PFSK-1 (cell line): ENCODE data around the gene SFXN3. TPM values are rescaled to one million over a fixed set of nuclear protein-coding genes. Genes with fewer than 3 reads are reported as not detected.

Experiments
- FOXP2 ChIP-seq: optimal IDR thresholded peaks from 2 replicates; pipeline ENCODE3; 2011; ENCODE audit warnings: borderline replicate concordance, control low read depth, inconsistent platforms; ENCODE audit not compliant: insufficient read depth; ENCODE audit errors: extremely low read length, extremely low read depth
- POLR2AphosphoS5 ChIP-seq: IDR thresholded peaks from 2 replicates; pipeline ENCODE4 v1.6.1; 2012; ENCODE audit warnings: low read depth, mild to moderate bottlenecking, control low read depth, low read length, moderate library complexity
- SIN3A ChIP-seq: IDR thresholded peaks from 2 replicates; pipeline ENCODE4 v1.6.1; 2012; ENCODE audit warnings: mild to moderate bottlenecking, low read length, moderate library complexity, borderline replicate concordance; ENCODE audit not compliant: insufficient read depth
- TAF1 ChIP-seq: IDR thresholded peaks from 2 replicates; pipeline ENCODE4 v1.6.1; 2012; ENCODE audit warnings: low read length, control low read depth, borderline replicate concordance; ENCODE audit not compliant: insufficient read depth
- polyA plus RNA-seq: library from polyadenylated mRNA; unstranded; fragments of >200 nt; gene quantifications from one replicate; pipeline ENCODE4 v1.2.1, GENCODE V29; 2012; ENCODE audit warnings: low read depth, missing spikeins; ENCODE audit not compliant: insufficient read length
- TF ChIP-seq, protein P1 (sequence below), 2 experiments: IDR thresholded peaks; 2 replicates each; pipeline versions ENCODE4 v1.6.1 to v1.8.0; 2011 to 2012; ENCODE audit warnings: low read depth in 2 of 2, low read length in 2 of 2, control low read depth in 1 of 2, inconsistent platforms in 1 of 2, mild to moderate bottlenecking in 1 of 2, moderate library complexity in 1 of 2; ENCODE audit not compliant: insufficient read depth in 1 of 2

Gene SFXN3, protein sequence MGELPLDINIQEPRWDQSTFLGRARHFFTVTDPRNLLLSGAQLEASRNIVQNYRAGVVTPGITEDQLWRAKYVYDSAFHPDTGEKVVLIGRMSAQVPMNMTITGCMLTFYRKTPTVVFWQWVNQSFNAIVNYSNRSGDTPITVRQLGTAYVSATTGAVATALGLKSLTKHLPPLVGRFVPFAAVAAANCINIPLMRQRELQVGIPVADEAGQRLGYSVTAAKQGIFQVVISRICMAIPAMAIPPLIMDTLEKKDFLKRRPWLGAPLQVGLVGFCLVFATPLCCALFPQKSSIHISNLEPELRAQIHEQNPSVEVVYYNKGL
- polyA plus RNA-seq, result 19.3 TPM

DNA sequence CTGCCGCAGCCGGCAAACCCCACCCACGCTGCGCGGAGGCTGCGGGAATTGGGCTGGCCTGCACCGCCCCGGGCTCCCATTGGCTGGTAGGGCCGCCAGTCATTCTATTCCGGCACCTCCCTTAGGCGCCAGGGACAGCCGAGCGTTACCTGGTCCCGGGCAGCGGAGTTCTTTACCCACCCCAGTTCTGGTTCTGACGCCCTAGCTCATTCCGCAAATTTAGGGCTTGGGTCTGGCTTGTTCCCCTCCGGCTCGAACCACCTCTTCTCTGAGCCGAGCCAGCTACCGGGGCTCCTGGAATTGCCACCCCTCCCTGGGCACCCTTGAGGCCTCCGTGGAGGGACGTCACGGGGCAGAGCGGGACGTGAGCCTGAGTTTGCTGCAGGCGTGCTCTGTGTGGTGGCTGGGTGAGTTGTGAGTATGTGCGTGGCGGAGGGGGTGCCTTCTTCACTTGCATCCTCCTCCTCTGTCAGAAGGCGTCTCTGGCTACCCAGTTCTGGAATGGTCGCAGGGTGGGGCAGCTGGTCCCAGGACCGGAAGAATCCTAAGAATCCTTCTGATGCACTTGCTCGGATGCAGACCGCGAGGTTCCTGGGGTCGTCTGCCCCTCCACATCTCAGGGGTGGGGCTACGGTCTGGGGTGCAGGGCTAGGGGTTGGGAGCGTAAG is at the start of gene SFXN3, which contains the start of gene PDZD7:
Gene SFXN3 (plus strand): TSS at position 107 of the 668 bp plus-strand sequence. CDS start 3,461 bp downstream, outside the sequence.
Gene PDZD7 (minus strand): TSS at position 2 of the 668 bp plus-strand sequence. CDS start 910 bp downstream, outside the sequence.
- no peak for TF ChIP-seq FOXP2

DNA sequence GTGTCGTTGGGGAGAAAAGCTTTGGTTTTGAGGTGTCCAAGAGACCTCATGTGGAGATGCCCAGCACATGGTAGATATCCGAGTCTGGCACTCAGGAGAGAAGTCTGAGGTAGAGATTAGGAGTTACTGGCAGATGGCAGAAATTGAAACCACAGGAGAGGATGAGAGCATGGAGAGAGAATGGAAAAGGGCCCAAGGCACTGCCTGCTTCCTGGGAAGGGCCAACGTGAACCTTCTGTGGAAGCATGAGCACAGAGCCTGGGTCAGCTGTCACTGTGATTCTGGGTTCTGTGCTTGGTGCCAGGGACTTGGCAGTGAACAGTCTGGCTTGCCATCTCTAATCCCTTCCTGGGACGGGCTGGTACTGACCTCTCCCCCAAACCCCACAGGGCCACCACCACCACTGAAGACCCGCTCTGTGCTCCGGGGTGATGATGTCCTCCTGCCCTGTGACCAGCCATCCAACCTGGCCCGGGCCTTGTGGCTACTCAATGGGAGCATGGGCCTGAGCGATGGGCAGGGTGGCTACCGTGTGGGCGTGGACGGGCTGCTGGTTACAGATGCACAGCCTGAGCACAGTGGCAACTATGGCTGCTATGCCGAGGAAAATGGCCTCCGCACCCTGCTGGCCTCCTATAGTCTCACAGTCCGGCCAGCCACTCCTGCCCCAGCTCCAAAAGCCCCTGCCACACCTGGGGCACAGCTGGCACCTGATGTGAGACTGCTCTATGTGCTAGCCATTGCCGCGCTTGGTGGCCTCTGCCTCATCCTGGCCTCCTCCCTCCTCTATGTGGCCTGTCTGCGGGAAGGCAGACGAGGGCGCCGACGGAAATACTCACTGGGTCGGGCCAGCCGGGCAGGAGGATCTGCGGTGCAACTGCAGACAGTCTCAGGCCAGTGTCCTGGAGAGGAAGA is 47.9 kb upstream of the SFXN3 start:
- TF ChIP-seq SIN3A, result no peak
- TF ChIP-seq, protein P1, sequence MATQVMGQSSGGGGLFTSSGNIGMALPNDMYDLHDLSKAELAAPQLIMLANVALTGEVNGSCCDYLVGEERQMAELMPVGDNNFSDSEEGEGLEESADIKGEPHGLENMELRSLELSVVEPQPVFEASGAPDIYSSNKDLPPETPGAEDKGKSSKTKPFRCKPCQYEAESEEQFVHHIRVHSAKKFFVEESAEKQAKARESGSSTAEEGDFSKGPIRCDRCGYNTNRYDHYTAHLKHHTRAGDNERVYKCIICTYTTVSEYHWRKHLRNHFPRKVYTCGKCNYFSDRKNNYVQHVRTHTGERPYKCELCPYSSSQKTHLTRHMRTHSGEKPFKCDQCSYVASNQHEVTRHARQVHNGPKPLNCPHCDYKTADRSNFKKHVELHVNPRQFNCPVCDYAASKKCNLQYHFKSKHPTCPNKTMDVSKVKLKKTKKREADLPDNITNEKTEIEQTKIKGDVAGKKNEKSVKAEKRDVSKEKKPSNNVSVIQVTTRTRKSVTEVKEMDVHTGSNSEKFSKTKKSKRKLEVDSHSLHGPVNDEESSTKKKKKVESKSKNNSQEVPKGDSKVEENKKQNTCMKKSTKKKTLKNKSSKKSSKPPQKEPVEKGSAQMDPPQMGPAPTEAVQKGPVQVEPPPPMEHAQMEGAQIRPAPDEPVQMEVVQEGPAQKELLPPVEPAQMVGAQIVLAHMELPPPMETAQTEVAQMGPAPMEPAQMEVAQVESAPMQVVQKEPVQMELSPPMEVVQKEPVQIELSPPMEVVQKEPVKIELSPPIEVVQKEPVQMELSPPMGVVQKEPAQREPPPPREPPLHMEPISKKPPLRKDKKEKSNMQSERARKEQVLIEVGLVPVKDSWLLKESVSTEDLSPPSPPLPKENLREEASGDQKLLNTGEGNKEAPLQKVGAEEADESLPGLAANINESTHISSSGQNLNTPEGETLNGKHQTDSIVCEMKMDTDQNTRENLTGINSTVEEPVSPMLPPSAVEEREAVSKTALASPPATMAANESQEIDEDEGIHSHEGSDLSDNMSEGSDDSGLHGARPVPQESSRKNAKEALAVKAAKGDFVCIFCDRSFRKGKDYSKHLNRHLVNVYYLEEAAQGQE (IDR thresholded peaks at IDR 0.05; ENCODE audit: insufficient read depth in 1 of 2, low read depth in 2 of 2, low read length in 2 of 2), result no peak

DNA sequence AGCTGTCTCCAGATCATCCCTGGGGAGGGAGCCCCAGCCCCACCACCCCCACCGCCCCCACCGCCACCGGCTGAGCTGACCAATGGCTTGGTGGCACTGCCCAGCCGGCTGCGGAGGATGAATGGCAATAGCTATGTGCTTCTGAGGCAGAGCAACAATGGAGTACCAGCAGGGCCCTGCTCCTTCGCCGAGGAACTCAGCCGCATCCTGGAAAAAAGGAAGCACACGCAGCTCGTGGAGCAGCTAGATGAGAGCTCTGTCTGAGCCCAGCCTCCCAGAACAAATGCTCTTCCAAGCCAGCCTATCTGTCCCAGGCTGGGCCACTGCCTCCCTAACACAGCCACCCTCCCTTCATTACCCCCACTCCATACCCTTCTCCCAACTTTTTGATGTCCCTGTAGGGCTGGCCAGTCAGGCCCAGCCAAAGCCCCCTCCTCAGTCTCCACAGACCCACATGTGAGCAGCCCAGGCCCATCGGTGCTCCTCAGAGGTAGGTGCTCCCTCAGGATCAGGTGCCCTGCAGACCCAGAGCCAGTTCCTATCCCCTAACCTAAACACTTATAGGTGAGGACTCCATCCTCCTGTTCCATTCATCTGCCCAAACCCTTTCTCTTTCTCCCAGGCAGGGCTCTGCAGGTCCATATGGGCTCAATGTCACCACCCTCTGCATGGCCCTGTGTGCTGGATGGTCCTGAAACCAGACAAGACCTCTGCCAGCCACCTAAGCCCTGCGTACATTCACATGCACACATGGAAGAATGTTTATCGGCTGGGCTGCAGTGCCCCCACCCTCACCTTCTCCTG is 47.0 kb upstream of the SFXN3 start:
- TF ChIP-seq SIN3A (no peak), FOXP2 (no peak), POLR2AphosphoS5 (no peak), TAF1 (no peak)
- TF ChIP-seq, protein P1 (IDR thresholded peaks at IDR 0.05; ENCODE audit: insufficient read depth in 1 of 2, low read depth in 2 of 2, low read length in 2 of 2), result no peak

DNA sequence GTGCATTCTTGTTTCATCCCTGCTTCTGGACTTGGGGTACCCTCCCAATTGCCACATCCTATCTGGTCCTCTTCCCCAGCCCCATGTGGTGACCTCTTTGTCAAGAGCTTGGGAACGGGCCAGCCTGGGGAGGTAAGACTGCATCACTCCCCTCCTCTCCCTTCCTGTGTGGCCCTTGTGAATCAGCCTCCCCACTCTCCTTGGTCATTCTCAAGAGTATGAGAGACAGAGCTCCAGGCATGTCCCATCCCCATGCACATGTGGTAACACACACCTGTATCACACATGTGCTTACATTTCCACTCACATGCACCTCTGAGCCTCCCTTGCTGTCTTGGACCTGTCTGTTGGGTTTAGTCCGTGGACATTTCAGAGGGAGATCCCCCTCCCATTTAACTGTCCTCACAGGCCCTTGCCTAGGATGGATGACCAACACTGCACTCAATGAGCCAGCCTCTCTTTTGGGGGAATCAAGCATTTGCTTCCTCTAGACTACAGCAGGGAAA is 46.3 kb upstream of the SFXN3 start:
- no peak for TF ChIP-seq SIN3A
- TF ChIP-seq POLR2AphosphoS5, result no peak
- TF ChIP-seq TAF1, result no peak
- TF ChIP-seq, protein P1 (IDR thresholded peaks at IDR 0.05; ENCODE audit: insufficient read depth in 1 of 2, low read depth in 2 of 2, low read length in 2 of 2), result no peak
- no peak for TF ChIP-seq FOXP2

DNA sequence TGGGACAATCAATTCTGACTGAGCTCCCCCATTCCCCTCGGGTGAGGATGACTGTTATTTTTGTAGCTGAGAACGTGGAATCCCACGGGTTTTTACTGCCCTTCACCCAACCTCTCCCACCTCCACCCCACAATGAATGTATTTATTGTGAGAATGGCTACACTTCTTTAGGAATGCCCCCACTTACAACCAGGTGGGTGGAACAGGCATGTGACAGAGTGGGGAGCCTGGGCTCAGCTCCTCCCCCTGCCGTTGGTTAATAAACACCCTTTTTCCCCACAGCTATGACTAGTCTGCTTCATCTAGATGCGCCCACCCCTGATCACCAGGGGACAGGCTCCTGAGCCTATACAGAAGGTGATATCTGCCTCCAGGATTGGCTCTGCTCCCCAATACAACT is 45.7 kb upstream of the SFXN3 start:
- TF ChIP-seq TAF1 (no peak), FOXP2 (no peak), SIN3A (no peak), POLR2AphosphoS5 (no peak)
- TF ChIP-seq, protein P1 (IDR thresholded peaks at IDR 0.05; ENCODE audit: insufficient read depth in 1 of 2, low read depth in 2 of 2, low read length in 2 of 2), result no peak
